Prostate gland (tissue), 2 donors: ENCODE data around the gene ACRBP.

Source experiments
- POLR2A ChIP-seq: fragments of 450-650 bp; IDR thresholded peaks from one replicate; pipeline ENCODE4 v1.6.1; 2016; ENCODE audit warnings: antibody characterized with exemption, mild to moderate bottlenecking
- POLR2AphosphoS5 ChIP-seq: sonication (generic); formaldehyde crosslinking; IDR thresholded peaks from one replicate; pipeline ENCODE4 v1.6.1; 2017; ENCODE audit warnings: antibody characterized with exemption
- TF ChIP-seq, protein P1 (sequence below), 4 experiments: fragments of 200-600 bp in 2 of 4; fragments of 450-650 bp in 2 of 4; sonication (generic) in 2 of 4; IDR thresholded peaks; 1 replicate in 3 of 4; 2 replicates in 1 of 4; pipeline ENCODE4 v1.5.1; 2016 to 2019; ENCODE audit warnings: antibody characterized with exemption in 4 of 4, mild to moderate bottlenecking in 2 of 4, moderate library complexity in 2 of 4

DNA sequence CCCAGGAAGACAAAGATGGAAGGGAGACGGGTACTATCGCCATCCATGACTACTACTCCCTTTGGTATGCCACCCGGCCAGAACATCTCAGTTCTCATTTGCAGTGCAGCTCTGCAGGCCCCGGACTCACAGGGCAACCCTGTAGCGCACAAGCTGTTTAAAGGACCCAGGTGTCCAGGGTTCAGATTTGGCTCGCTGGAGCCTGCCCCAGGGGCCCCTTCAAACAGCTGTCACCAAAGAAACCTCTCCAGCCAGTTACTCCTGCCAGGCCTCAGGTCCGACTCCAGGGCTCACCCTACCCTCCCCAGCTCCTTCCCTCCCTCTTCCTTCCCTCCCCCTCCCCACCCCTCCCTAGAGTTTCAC is 34.6 kb downstream of the ACRBP start:
- TF ChIP-seq POLR2A = no peak
- TF ChIP-seq, protein P1, sequence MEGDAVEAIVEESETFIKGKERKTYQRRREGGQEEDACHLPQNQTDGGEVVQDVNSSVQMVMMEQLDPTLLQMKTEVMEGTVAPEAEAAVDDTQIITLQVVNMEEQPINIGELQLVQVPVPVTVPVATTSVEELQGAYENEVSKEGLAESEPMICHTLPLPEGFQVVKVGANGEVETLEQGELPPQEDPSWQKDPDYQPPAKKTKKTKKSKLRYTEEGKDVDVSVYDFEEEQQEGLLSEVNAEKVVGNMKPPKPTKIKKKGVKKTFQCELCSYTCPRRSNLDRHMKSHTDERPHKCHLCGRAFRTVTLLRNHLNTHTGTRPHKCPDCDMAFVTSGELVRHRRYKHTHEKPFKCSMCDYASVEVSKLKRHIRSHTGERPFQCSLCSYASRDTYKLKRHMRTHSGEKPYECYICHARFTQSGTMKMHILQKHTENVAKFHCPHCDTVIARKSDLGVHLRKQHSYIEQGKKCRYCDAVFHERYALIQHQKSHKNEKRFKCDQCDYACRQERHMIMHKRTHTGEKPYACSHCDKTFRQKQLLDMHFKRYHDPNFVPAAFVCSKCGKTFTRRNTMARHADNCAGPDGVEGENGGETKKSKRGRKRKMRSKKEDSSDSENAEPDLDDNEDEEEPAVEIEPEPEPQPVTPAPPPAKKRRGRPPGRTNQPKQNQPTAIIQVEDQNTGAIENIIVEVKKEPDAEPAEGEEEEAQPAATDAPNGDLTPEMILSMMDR (IDR thresholded peaks at IDR 0.05) = no peak
- TF ChIP-seq POLR2AphosphoS5 = no peak
